Stimulated activated CD4-positive, alpha-beta T cell treated with anti-CD3 and anti-CD28 coated beads, Interleukin-4, amount 100 ng/mL, for 48 hours (primary cell): ENCODE results near the gene CLDN24.

Experiments
- DNase-seq, 2 donors: peaks; one replicate each; pipeline ENCODE4 v3.0.0-alpha.2; 2020; ENCODE audit warnings: low read depth in 2 of 2

CLDN24 gene

GRCh38 chr4:183322326-183322725 is at the start of gene CLDN24:
CLDN24 (minus strand) TSS chr4:183322426; CDS start chr4:183322426, 0 bp downstream.
- DNase-seq: no peak

- no peak for DNase-seq
These were observed 48.6 kb upstream of the CLDN24 start for GRCh38 chr4:183370786-183371185.

GRCh38 chr4:183369073-183369472 is 46.8 kb upstream of the CLDN24 start:
- no peak for DNase-seq

- DNase-seq: no peak
These were observed 44.1 kb upstream of the CLDN24 start for GRCh38 chr4:183366206-183366835.

- no peak for DNase-seq
These were observed 41.8 kb upstream of the CLDN24 start for GRCh38 chr4:183364025-183364424.

- DNase-seq: no peak
These were observed 40.8 kb upstream of the CLDN24 start for GRCh38 chr4:183362916-183363542.

GRCh38 chr4:183362036-183362435 is 39.8 kb upstream of the CLDN24 start:
- DNase-seq: no peak

- no peak for DNase-seq
These were observed 38.1 kb upstream of the CLDN24 start for GRCh38 chr4:183360161-183360919.

- DNase-seq: no peak
These were observed 36.1 kb upstream of the CLDN24 start for GRCh38 chr4:183358215-183358755.

- no peak for DNase-seq
These were observed 34.9 kb upstream of the CLDN24 start for GRCh38 chr4:183356931-183357675.

GRCh38 chr4:183356173-183356830 is 34.1 kb upstream of the CLDN24 start:
- DNase-seq: no peak

- DNase-seq: no peak
These were observed 33.2 kb upstream of the CLDN24 start for GRCh38 chr4:183355405-183355804.

- DNase-seq: no peak
These were observed 32.0 kb upstream of the CLDN24 start for GRCh38 chr4:183354219-183354618.

- no peak for DNase-seq
These were observed 31.3 kb upstream of the CLDN24 start for GRCh38 chr4:183353557-183353956.

GRCh38 chr4:183352546-183352945 is 30.3 kb upstream of the CLDN24 start:
- no peak for DNase-seq

GRCh38 chr4:183350317-183351071 is 28.3 kb upstream of the CLDN24 start:
- no peak for DNase-seq

- no peak for DNase-seq
These were observed 27.4 kb upstream of the CLDN24 start for GRCh38 chr4:183349673-183350072.

- peak; percentile 25 to 39 for DNase-seq
These were observed 26.8 kb upstream of the CLDN24 start for GRCh38 chr4:183348706-183349659.

- DNase-seq: no peak
These were observed 25.9 kb upstream of the CLDN24 start for GRCh38 chr4:183348136-183348535.
